H1 (cell line): Measurements from ENCODE around the gene C2orf81. TPM values are rescaled to one million over a fixed set of nuclear protein-coding genes. Genes with fewer than 3 reads are reported as not detected.

Source experiments
- CTCF ChIA-PET: fragments of 300-600 bp; sonication (Branson Sonifier 250); formaldehyde crosslinking; loops from one replicate; lab custom pipeline; 2021; ENCODE audit not compliant: partially characterized antibody; lab: Charles Lee
- POLR2A ChIA-PET: fragments of 300-600 bp; sonication (Branson Sonifier 250); formaldehyde crosslinking; loops from one replicate; lab custom pipeline; 2021; ENCODE audit warnings: inconsistent platforms; ENCODE audit not compliant: partially characterized antibody; lab: Charles Lee
- DNase-seq, 2 experiments: peaks; one replicate each; pipeline versions ENCODE4 v3.0.0 to v3.0.0-alpha.2; 2010 to 2022; ENCODE audit warnings: low spot score in 2 of 2, low read depth in 1 of 2, mixed read lengths in 1 of 2
- FAIRE-seq: peaks from 2 replicates; lab custom pipeline; 2011; peaks lifted over from hg19 to GRCh38; lab: Jason Lieb, UNC
- H2AFZ ChIP-seq: 2 replicates; pipeline ENCODE4 v1.8.1; 2012; ENCODE audit warnings: low read length, inconsistent platforms
- H2AK5ac ChIP-seq: 2 replicates; pipeline ENCODE4 v1.6.1; 2013; ENCODE audit warnings: low read depth, low read length
- H2BK120ac ChIP-seq: replicated peaks from 2 replicates; pipeline ENCODE3; 2013; ENCODE audit warnings: low read depth, low read length, inconsistent platforms
- H2BK12ac ChIP-seq: 2 replicates; pipeline ENCODE4 v1.6.1; 2013; ENCODE audit warnings: low read depth, low read length
- H2BK15ac ChIP-seq: 2 replicates; pipeline ENCODE4 v1.6.1; 2013; ENCODE audit warnings: low read length
- H2BK20ac ChIP-seq: 2 replicates; pipeline ENCODE4 v1.6.1; 2013; ENCODE audit warnings: low read length
- H2BK5ac ChIP-seq: 2 replicates; pipeline ENCODE4 v1.6.1; 2013; ENCODE audit warnings: low read depth, low read length
- H3K14ac ChIP-seq: 2 replicates; pipeline ENCODE4 v1.6.1; 2013; ENCODE audit warnings: inconsistent platforms; ENCODE audit not compliant: insufficient read length
- H3K18ac ChIP-seq: 2 replicates; pipeline ENCODE4 v1.6.1; 2013; ENCODE audit warnings: low read length; ENCODE audit errors: extremely low read depth
- H3K23ac ChIP-seq: 2 replicates; pipeline ENCODE4 v1.6.1; 2013; ENCODE audit warnings: inconsistent platforms; ENCODE audit not compliant: insufficient read length
- H3K23me2 ChIP-seq: 2 replicates; pipeline ENCODE4 v1.6.1; 2013; ENCODE audit warnings: low read depth, low read length
- H3K27ac ChIP-seq: 2 replicates; pipeline ENCODE4 v1.6.1; 2011; ENCODE audit warnings: low read depth, low read length, inconsistent platforms
- H3K27me3 ChIP-seq, 4 experiments: replicated peaks in 1 of 4; 1 replicate in 1 of 4; 2 replicates in 3 of 4; pipeline versions ENCODE4 v1.6.1 to v1.8.1; 2011 to 2013; ENCODE audit warnings: low read length in 3 of 4, mild to moderate bottlenecking in 3 of 4, inconsistent platforms in 2 of 4, mixed read lengths in 2 of 4, moderate library complexity in 1 of 4; ENCODE audit not compliant: control insufficient read depth in 3 of 4, insufficient read depth in 3 of 4; ENCODE audit errors: extremely low read depth in 1 of 4
- H3K36me3 ChIP-seq, 4 experiments: 2 replicates each; pipeline versions ENCODE4 v1.6.1 to v1.8.1; 2011 to 2013; ENCODE audit warnings: mild to moderate bottlenecking in 4 of 4, low read length in 3 of 4, moderate library complexity in 2 of 4, control low read depth in 1 of 4, inconsistent platforms in 1 of 4; ENCODE audit not compliant: insufficient read depth in 4 of 4, control insufficient read depth in 2 of 4
- H3K4ac ChIP-seq: replicated peaks from 2 replicates; pipeline ENCODE3; 2013; ENCODE audit warnings: low read length, low read depth, mixed read lengths, inconsistent platforms; ENCODE audit not compliant: insufficient read length
- H3K4me1 ChIP-seq, 4 experiments: replicated peaks in 1 of 4; 1 replicate in 1 of 4; 2 replicates in 3 of 4; pipeline versions ENCODE4 v1.6.1 to v1.8.1; 2011 to 2013; ENCODE audit warnings: low read length in 3 of 4, inconsistent platforms in 2 of 4, mixed read lengths in 1 of 4; ENCODE audit not compliant: insufficient read depth in 4 of 4, control insufficient read depth in 3 of 4
- H3K4me2 ChIP-seq, 2 experiments: 2 replicates each; pipeline versions ENCODE4 v1.6.1 to v1.8.1; 2011 to 2013; ENCODE audit warnings: low read depth in 2 of 2, low read length in 2 of 2, control low read depth in 1 of 2, inconsistent platforms in 1 of 2, mild to moderate bottlenecking in 1 of 2; ENCODE audit not compliant: insufficient read depth in 1 of 2
- H3K4me3 ChIP-seq, 4 experiments: fragments of 200-600, 300-600 bp in 1 of 4; sonication (generic), shearing (Covaris generic), sonication (Bioruptor Twin) in 1 of 4; 2 replicates each; pipeline versions ENCODE4 v1.5.1 to v1.8.1; 2011 to 2016; ENCODE audit warnings: low read length in 4 of 4, low read depth in 3 of 4, control low read depth in 2 of 4, inconsistent platforms in 2 of 4, mild to moderate bottlenecking in 2 of 4, mixed read lengths in 1 of 4, moderate library complexity in 1 of 4; ENCODE audit not compliant: insufficient read depth in 2 of 4; ENCODE audit errors: extremely low read depth in 1 of 4
- H3K56ac ChIP-seq: replicated peaks from 2 replicates; pipeline ENCODE3; 2013; ENCODE audit warnings: low read depth, mild to moderate bottlenecking, mixed read lengths, low read length, inconsistent platforms; ENCODE audit not compliant: insufficient read length
- H3K79me1 ChIP-seq: 2 replicates; pipeline ENCODE4 v1.6.1; 2013; ENCODE audit warnings: low read depth, low read length, control low read depth
- H3K79me2 ChIP-seq, 2 experiments: 2 replicates each; pipeline versions ENCODE4 v1.6.1 to v1.8.1; 2012 to 2013; ENCODE audit warnings: low read length in 2 of 2, mild to moderate bottlenecking in 2 of 2, inconsistent platforms in 1 of 2; ENCODE audit not compliant: insufficient read depth in 2 of 2, control insufficient read depth in 1 of 2
- H3K9ac ChIP-seq, 4 experiments: replicated peaks in 1 of 4; 1 replicate in 1 of 4; 2 replicates in 3 of 4; pipeline versions ENCODE4 v1.6.1 to v1.8.1; 2011 to 2013; ENCODE audit warnings: low read depth in 3 of 4, low read length in 3 of 4, control low read depth in 2 of 4, mild to moderate bottlenecking in 2 of 4, moderate library complexity in 2 of 4, inconsistent platforms in 1 of 4; ENCODE audit errors: extremely low read depth in 1 of 4
- H3K9me3 ChIP-seq, 2 experiments: 2 replicates each; pipeline versions ENCODE4 v1.6.1 to v1.8.1; 2012 to 2013; ENCODE audit warnings: mild to moderate bottlenecking in 2 of 2, moderate library complexity in 2 of 2, control low read depth in 1 of 2, inconsistent platforms in 1 of 2, low read depth in 1 of 2, low read length in 1 of 2, mixed read lengths in 1 of 2; ENCODE audit not compliant: insufficient read depth in 2 of 2
- H4K20me1 ChIP-seq, 2 experiments: replicated peaks in 1 of 2; 2 replicates each; pipeline versions ENCODE3 to v1.8.1; 2011 to 2013; ENCODE audit warnings: inconsistent platforms in 2 of 2, low read length in 2 of 2, mild to moderate bottlenecking in 1 of 2; ENCODE audit not compliant: insufficient read depth in 2 of 2, control insufficient read depth in 1 of 2
- H4K5ac ChIP-seq: 2 replicates; pipeline ENCODE4 v1.6.1; 2013; ENCODE audit warnings: low read length, low read depth, mixed read lengths, inconsistent platforms; ENCODE audit not compliant: insufficient read length
- H4K8ac ChIP-seq: 2 replicates; pipeline ENCODE4 v1.8.0; 2013; ENCODE audit warnings: mild to moderate bottlenecking, moderate library complexity, low read length, inconsistent platforms; ENCODE audit not compliant: insufficient read depth; ENCODE audit errors: extremely low read depth
- H4K91ac ChIP-seq: replicated peaks from 2 replicates; pipeline ENCODE3; 2013; ENCODE audit warnings: low read length, mixed read lengths, inconsistent platforms; ENCODE audit not compliant: insufficient read length
- ATF3 ChIP-seq: IDR thresholded peaks from 2 replicates; pipeline ENCODE4 v1.6.1; 2011; ENCODE audit warnings: low read depth, mild to moderate bottlenecking, low read length; ENCODE audit not compliant: insufficient read depth
- MAFK ChIP-seq: IDR thresholded peaks from 2 replicates; pipeline ENCODE4 v1.6.1; 2012; ENCODE audit warnings: low read depth, mild to moderate bottlenecking, improper control_type of control experiment, low read length
- TAF7 ChIP-seq: optimal IDR thresholded peaks from 2 replicates; pipeline ENCODE3; 2011; ENCODE audit warnings: low read depth, mild to moderate bottlenecking, inconsistent platforms, low read length, moderate library complexity, borderline replicate concordance
- TEAD4 ChIP-seq: IDR thresholded peaks from 2 replicates; pipeline ENCODE4 v1.6.1; 2012; ENCODE audit warnings: low read depth, low read length, inconsistent platforms, mixed read lengths
- WGBS, 2 experiments: shearing (Covaris generic) in 1 of 2; methylation state at CpG; one replicate each; pipeline versions ENCODE4 v1.1.6 to v1.1.7; 2013 to 2015; ENCODE audit warnings: low lambda C conversion rate in 2 of 2, mixed read lengths in 2 of 2, inconsistent platforms in 1 of 2, low coverage in 1 of 2, missing lambda C conversion rate in 1 of 2; ENCODE audit not compliant: insufficient replicate concordance in 2 of 2, insufficient coverage in 1 of 2, insufficient read length in 1 of 2; ENCODE audit errors: extremely low coverage in 1 of 2, missing lambda C conversion rate in 1 of 2; 5-methylcytosine and 5-hydroxymethylcytosine counted together
- polyA plus RNA-seq, 7 experiments: library from polyadenylated mRNA; depleted of rRNA in 3 of 7; stranded (reverse) in 5 of 7; unstranded in 2 of 7; fragments of >200 nt in 5 of 7; fragments of 200-250 nt in 2 of 7; gene quantifications; 1 replicate in 5 of 7; 2 replicates in 1 of 7; 4 replicates in 1 of 7; pipeline versions ENCODE4 v1.2.1 to v1.2.3, GENCODE V29; 2011 to 2013; ENCODE audit warnings: missing spikeins in 2 of 7, mixed read lengths in 2 of 7
- total RNA-seq: library from RNA; stranded (reverse); fragmentation: NEBNext Ultra II Directional; extraction: Animal tissue kit (Norgen Biotek cat#: 25700); gene quantifications from 2 replicates; pipeline ENCODE4 v1.2.1, GENCODE V29; 2021
- TF ChIP-seq, protein P1 (sequence below): IDR thresholded peaks from 2 replicates; pipeline ENCODE4 v1.6.1; 2012; ENCODE audit warnings: inconsistent platforms

C2orf81 gene
- total and polyA plus RNA-seq, 2 of the 8 experiments (the other 6 are each of a cell fraction or from before 2014, with no cell fraction given): 1.6 to 3.3 TPM

DNA sequence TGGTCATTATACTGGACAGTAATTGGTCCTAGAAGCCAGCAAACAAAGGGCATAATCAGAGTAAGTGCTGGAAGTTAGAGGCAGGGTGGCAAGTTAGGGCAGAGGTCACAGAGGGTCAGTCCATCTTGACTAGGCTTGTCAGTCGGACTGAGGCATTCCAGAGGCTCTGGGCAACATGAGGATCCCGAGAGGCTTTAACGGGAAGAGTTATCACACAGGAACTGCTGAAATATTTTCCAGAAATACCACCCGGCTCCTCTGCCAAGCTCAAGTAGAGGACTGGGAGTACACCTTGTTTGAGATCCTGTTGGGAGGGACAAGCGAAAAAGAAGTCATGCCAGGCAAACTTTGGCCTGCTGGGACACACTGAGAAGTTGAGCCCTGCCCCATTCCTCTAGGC lies 13.7 kb downstream of the C2orf81 start:
- Histone ChIP-seq H2AFZ (no peak overlapping the region), H4K20me1 (no peaks in the 10 kb centered on the region), H3K23me2 (no peaks in the 10 kb centered on the region; the same call in 1 of the 2 replicates), H4K91ac (peak overlapping the region; percentile 6), H3K27ac (no peak overlapping the region), H3K79me1 (no peaks in the 10 kb centered on the region), H3K56ac (no peak overlapping the region), H2BK20ac (no peak overlapping the region), H2AK5ac (no peak overlapping the region), H3K18ac (no peak overlapping the region), H3K14ac (no peak overlapping the region), H4K5ac (no peak overlapping the region), H3K4me1 (no peaks in the 10 kb centered on the region), H3K4me2 (no peak overlapping the region), H2BK12ac (no peak overlapping the region), H3K4ac (no peak overlapping the region), H3K27me3 (peaks cover 0 to 4% (median 2%) of the 10 kb centered on the region in 4 experiments; a peak in 2 of 7 replicates), H3K36me3 (no peaks in the 10 kb centered on the region), H3K4me3 (no peak overlapping the region), H4K8ac (no peak overlapping the region), H2BK120ac (no peak overlapping the region), H3K79me2 (no peaks in the 10 kb centered on the region), H2BK5ac (no peak overlapping the region), H3K9ac (no peak overlapping the region), H2BK15ac (no peak overlapping the region), H3K23ac (no peak overlapping the region), H3K9me3 (no peaks in the 10 kb centered on the region)
- DNase-seq: no peak
- WGBS, 2 experiments: 86% methylated on average over 5 of the region's 5 CpGs; no CpG with 5 or more reads in 1 of the 2 experiments
- no peak for FAIRE-seq
- TF ChIP-seq TAF7: no peak
- TF ChIP-seq MAFK: no peak
- TF ChIP-seq, protein P1, sequence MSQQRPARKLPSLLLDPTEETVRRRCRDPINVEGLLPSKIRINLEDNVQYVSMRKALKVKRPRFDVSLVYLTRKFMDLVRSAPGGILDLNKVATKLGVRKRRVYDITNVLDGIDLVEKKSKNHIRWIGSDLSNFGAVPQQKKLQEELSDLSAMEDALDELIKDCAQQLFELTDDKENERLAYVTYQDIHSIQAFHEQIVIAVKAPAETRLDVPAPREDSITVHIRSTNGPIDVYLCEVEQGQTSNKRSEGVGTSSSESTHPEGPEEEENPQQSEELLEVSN: no peak
- no peak for TF ChIP-seq TEAD4
- no peak for TF ChIP-seq ATF3
- CTCF ChIA-PET: interaction anchor here (0.6 to 2.0 kb wide), 3 partner anchors 9 to 73 kb away, joined by 3 to 12 read pairs (median 6); no protein-coding TSS in a partner anchor
- POLR2A ChIA-PET: interaction anchor here (2.6 kb wide), 1 partner anchor 16 kb away, joined by 8 read pairs; no protein-coding TSS in a partner anchor
